IPS-11a (cell line): ENCODE results near the gene SMO.
"Not testable (repeated sequence)": the region's sequence is repeated elsewhere in the genome, so short reads cannot be mapped to it uniquely, and the experiment has no call there.

Source experiments
- H3K4me3 ChIP-seq: one replicate; pipeline ENCODE4 v1.5.1; 2013; ENCODE audit warnings: low read depth, low read length, control low read depth

SMO gene

DNA sequence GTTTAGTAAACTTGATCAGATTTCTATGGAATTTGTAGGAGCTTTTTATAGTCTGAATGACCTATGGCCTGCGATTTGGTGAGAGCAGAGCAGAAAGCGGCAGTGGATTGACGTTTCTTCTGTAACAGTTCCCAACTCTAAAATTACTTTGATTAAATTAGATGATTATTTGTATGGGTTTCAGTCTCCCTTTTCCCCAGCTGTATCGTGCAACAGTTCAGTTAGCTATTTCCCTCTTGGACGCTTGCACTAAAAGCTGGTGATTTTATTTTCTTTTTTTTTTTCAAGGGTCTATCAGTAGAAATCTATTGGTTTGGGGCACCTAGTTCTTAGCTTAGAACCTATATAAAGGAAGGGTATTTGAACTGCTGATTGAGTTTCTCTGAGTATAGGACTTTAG, 43.2 kb downstream of the SMO start:
- H3K4me3 ChIP-seq: no peak overlapping the region

DNA sequence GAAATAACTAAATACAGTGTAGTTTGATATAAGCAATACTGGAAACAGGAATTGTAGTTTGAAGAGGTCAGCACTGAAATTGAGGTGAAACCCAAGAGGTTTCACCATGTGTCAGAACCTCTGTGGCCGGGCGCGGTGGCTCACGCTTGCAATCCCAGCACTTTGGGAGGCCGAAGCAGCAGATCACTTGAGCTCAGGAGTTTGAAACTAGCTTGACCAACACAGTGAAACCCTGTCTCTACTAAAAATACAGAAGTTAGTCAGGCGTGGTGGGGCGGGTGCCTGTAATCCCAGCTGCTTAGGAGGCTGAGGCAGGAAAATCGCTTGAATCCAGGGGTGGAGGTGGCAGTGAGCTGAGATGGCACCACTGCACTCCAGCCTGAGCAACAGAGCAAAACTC, 50.1 kb downstream of the SMO start:
- no peak overlapping the region for H3K4me3 ChIP-seq

GRCh38 chr7:129240119-129240820, 51.8 kb downstream of the SMO start:
- no peak overlapping the region for H3K4me3 ChIP-seq

- H3K4me3 ChIP-seq: no peak overlapping the region
These were observed 55.8 kb downstream of the SMO start for GRCh38 chr7:129244220-129244619.

GRCh38 chr7:129245533-129245932, 57.1 kb downstream of the SMO start:
- H3K4me3 ChIP-seq: no peak overlapping the region

GRCh38 chr7:129247087-129247486, 58.7 kb downstream of the SMO start:
- no peak overlapping the region for H3K4me3 ChIP-seq

GRCh38 chr7:129252128-129252527, 63.7 kb downstream of the SMO start:
- no peak overlapping the region for H3K4me3 ChIP-seq

DNA sequence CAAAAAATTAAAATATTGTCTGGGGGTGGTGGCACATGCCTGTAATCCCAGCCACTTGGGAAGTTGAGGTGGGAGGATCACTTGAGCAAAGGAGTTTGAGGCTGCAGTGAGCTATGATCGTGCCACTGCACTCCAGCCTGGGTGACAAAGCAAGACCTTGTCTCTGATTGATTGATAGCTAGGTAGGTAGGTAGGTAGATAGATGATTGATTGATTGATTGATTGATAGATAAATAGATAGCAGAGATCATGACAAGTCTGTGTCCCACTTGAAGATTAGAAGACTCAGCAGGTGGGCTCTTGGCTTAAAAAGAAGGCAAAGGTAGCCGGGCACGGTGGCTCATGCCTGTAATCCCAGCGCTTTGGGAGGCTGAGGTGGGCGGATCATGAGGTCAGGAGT, 64.2 kb downstream of the SMO start:
- H3K4me3 ChIP-seq: not testable (repeated sequence)

- no peak overlapping the region for H3K4me3 ChIP-seq
These were observed 67.4 kb downstream of the SMO start for GRCh38 chr7:129255800-129256199.

GRCh38 chr7:129256221-129256620, 67.8 kb downstream of the SMO start:
- H3K4me3 ChIP-seq: no peak overlapping the region

DNA sequence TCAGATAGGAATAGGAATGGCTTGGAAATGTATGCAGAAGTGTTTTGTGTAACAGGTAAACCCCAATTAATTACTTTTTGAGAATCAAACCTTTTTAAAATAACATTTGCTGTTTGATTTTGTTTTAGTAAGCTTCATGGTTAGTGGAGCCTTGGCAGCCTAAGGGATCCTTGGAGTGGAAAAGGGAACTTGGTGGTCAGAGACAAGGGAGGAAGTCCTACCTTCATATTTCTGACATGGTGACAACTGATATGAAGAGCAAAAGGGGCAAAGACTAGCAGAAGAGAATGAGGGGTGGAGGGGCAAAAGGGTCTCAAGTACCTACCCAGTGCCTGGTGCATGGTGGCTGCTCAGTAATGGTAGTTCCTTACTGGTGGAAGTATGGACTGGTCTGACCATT, 68.7 kb downstream of the SMO start:
- no peak overlapping the region for H3K4me3 ChIP-seq

GRCh38 chr7:129258649-129259389, 70.4 kb downstream of the SMO start:
- no peak overlapping the region for H3K4me3 ChIP-seq

GRCh38 chr7:129262324-129262723, 73.9 kb downstream of the SMO start:
- no peak overlapping the region for H3K4me3 ChIP-seq
